T-cell (primary cell): ENCODE results near the gene NANOG. TPM values are rescaled to one million over a fixed set of nuclear protein-coding genes. Genes with fewer than 3 reads are reported as not detected.
"Not testable (repeated sequence)": the region's sequence is repeated elsewhere in the genome, so short reads cannot be mapped to it uniquely, and the experiment has no call there.

ENCODE experiments used
- ATAC-seq, 4 experiments: fragments of 200-7000 bp in 3 of 4; fragments of 150-1000 bp in 1 of 4; cut with Tn5 transposase; replicated peaks in 1 of 4; 1 replicate in 3 of 4; 2 replicates in 1 of 4; pipeline ENCODE4 v1.10.0; 2021; ENCODE audit warnings: moderate library complexity in 3 of 4, mild to moderate bottlenecking in 2 of 4, moderate number of reproducible peaks in 1 of 4
- CTCF ChIA-PET, 2 donors: fragments of 300-600 bp; sonication (Branson Sonifier 250); formaldehyde crosslinking; loops; one replicate each; lab custom pipeline; 2022; ENCODE audit warnings: antibody characterized with exemption in 2 of 2; lab: Charles Lee
- POLR2A ChIA-PET, 2 donors: fragments of 300-600 bp; sonication (Branson Sonifier 250); formaldehyde crosslinking; loops; one replicate each; lab custom pipeline; 2022; ENCODE audit warnings: antibody characterized with exemption in 2 of 2; lab: Charles Lee
- DNase-seq, 35 experiments: peaks; one replicate each; pipeline versions ENCODE4 v3.0.0 to v3.0.0-alpha.2; 2013 to 2023
- H3K27ac ChIP-seq: one replicate; pipeline ENCODE4 v1.5.1; 2013; ENCODE audit warnings: low read length
- H3K27me3 ChIP-seq, 2 experiments: replicated peaks in 1 of 2; 1 replicate in 1 of 2; 2 replicates in 1 of 2; pipeline versions ENCODE4 v1.6.1 to v1.7.0; 2013; ENCODE audit warnings: low read length in 1 of 2, mixed read lengths in 1 of 2; ENCODE audit not compliant: control insufficient read depth in 2 of 2, insufficient read depth in 2 of 2; ENCODE audit errors: extremely low read depth in 1 of 2
- H3K36me3 ChIP-seq, 2 donors: 1 replicate in 1 of 2; 2 replicates in 1 of 2; pipeline versions ENCODE4 v1.6.1 to v1.7.0; 2013; ENCODE audit warnings: low read length in 1 of 2; ENCODE audit not compliant: control insufficient read depth in 2 of 2, insufficient read depth in 1 of 2; ENCODE audit errors: extremely low read depth in 1 of 2
- H3K4me1 ChIP-seq, 2 experiments: 1 replicate in 1 of 2; 2 replicates in 1 of 2; pipeline versions ENCODE4 v1.6.1 to v1.7.0; 2013; ENCODE audit warnings: low read length in 2 of 2, mixed read lengths in 1 of 2; ENCODE audit not compliant: insufficient read depth in 2 of 2, control insufficient read depth in 1 of 2; ENCODE audit errors: extremely low read depth in 1 of 2
- H3K4me3 ChIP-seq, 2 donors: 1 replicate in 1 of 2; 2 replicates in 1 of 2; pipeline versions ENCODE4 v1.5.1 to v1.7.0; 2013; ENCODE audit warnings: mild to moderate bottlenecking in 2 of 2, low read length in 1 of 2, moderate library complexity in 1 of 2; ENCODE audit not compliant: control insufficient read depth in 1 of 2; ENCODE audit errors: extremely low read depth in 1 of 2
- H3K9me3 ChIP-seq: 2 replicates; pipeline ENCODE4 v1.7.0; 2013
- H3K27ac Mint-ChIP-seq, 2 donors: one replicate each; pipeline ENCODE4 v1.8.0; 2020 to 2021; ENCODE audit warnings: mild to moderate bottlenecking in 2 of 2, mixed read lengths in 2 of 2
- H3K27me3 Mint-ChIP-seq, 2 donors: one replicate each; pipeline ENCODE4 v1.8.0; 2021 to 2022; ENCODE audit warnings: mixed read lengths in 2 of 2
- H3K36me3 Mint-ChIP-seq: one replicate; pipeline ENCODE4 v1.8.0; 2021; ENCODE audit warnings: mixed read lengths
- H3K4me1 Mint-ChIP-seq, 3 donors: one replicate each; pipeline ENCODE4 v1.8.0; 2020 to 2022; ENCODE audit warnings: mixed read lengths in 3 of 3, mild to moderate bottlenecking in 1 of 3
- H3K4me3 Mint-ChIP-seq, 3 donors: one replicate each; pipeline ENCODE4 v1.8.0; 2020 to 2022; ENCODE audit warnings: mild to moderate bottlenecking in 3 of 3, mixed read lengths in 3 of 3, moderate library complexity in 3 of 3
- H3K9me3 Mint-ChIP-seq, 3 donors: one replicate each; pipeline ENCODE4 v1.8.0; 2020 to 2022; ENCODE audit warnings: mixed read lengths in 3 of 3
- WGBS: methylation state at CpG from one replicate; pipeline ENCODE4 v1.1.5; 2013; ENCODE audit warnings: missing lambda C conversion rate; ENCODE audit not compliant: insufficient coverage; 5-methylcytosine and 5-hydroxymethylcytosine counted together
- total RNA-seq, 35 experiments: library from RNA in 6 of 35; stranded (reverse) in 6 of 35; fragments of 120-200 nt in 1 of 35; gene quantifications; one replicate each; pipeline versions ENCODE4 v1.2.1 to v1.2.4 and lab custom pipeline; 2013 to 2026

NANOG gene
- total RNA-seq, 5 donors from 2014 or later (not counting 1 experiment from before 2014, with no cell fraction given), result 0.54 to 0.64 (median 0.59) TPM; not detected in 2

DNA sequence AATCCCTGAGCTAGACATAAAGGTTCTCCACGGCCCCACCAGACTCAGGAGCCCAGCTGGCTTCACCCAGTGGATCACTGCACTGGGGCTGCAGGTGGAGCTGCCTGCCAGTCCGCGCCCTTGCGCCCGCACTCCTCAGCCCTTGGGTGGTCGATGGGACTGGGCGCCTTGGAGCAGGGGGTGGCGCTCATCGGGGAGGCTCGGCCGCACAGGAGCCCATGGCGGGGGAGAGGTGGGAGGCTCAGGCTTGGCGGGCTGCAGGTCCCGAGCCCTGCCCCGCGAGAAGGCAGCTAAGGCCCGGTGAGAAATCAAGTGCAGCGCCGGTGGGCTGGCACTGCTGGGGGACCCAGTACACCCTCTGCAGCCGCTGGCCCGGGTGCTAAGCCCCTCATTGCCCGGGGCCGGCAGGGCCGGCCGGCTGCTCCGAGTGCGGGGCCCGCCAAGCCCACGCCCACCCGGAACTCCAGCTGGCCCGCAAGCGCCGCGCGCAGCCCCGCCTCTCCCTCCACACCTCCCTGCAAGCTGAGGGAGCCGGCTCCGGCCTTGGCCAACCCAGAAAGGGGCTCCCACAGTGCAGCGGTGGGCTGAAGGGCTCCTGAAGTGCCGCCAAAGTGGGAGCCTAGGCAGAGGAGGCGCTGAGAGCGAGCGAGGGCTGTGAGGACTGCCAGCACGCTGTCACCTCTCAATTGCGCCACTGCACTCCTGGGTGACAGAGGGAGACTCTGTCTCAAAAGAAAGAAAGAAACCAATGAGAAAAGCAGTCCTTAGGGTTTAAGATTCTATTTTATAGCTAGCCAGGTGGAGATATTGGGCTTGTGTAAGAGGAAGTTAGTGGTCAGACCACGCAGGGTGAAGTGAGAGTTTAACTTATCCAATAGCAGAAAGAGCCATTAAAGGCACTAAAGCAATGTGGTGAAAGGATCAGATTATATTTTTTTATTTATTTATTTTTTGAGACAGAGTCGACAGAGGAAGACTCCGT lies 37.0 kb upstream of the NANOG start:
- peak in 1 of 35 experiments; percentile 11 for DNase-seq
- H3K27ac Mint-ChIP-seq, H3K9me3 Mint-ChIP-seq, ATAC-seq, H3K27ac ChIP-seq, H3K4me3 Mint-ChIP-seq, H3K4me3 ChIP-seq, H3K36me3 ChIP-seq, H3K27me3 ChIP-seq, H3K36me3 Mint-ChIP-seq, H3K27me3 Mint-ChIP-seq, POLR2A ChIA-PET, H3K9me3 ChIP-seq: not testable (repeated sequence)
- CTCF ChIA-PET, result interaction anchor here in 1 of 2 donors (1.0 kb wide), 1 partner anchor 55 kb away, joined by 3 read pairs; no protein-coding TSS in a partner anchor
- H3K4me1 Mint-ChIP-seq, result peaks cover 0 to 11% (median 0%) of the 10 kb centered on the region in 3 donors
- peaks cover 0 to 18% of the 10 kb centered on the region in 2 experiments for H3K4me1 ChIP-seq
- 85% methylated on average over 25 of the region's 48 CpGs for WGBS

DNA sequence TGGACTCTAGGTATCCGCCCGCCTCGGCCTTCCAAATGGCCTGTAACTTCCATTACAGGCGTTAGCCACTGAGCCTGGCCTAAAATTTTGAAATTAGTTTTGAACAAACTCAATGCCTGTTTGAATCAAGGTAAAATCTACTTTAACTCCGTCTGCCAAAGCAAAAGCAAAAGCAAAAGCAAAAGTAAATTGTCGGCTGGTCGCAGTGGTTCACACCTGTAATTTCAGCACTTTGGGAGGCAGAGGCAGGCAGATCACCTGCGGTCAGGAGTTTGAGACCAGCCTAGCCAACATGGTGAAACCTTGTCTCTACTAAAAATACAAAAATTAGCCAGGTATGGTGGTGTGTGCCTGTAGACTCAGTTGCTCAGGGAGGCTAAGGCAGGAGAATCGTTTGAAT lies 33.5 kb upstream of the NANOG start:
- H3K27ac ChIP-seq, result peak overlapping the region; percentile 12
- ATAC-seq, H3K4me3 ChIP-seq: not testable (repeated sequence)

DNA sequence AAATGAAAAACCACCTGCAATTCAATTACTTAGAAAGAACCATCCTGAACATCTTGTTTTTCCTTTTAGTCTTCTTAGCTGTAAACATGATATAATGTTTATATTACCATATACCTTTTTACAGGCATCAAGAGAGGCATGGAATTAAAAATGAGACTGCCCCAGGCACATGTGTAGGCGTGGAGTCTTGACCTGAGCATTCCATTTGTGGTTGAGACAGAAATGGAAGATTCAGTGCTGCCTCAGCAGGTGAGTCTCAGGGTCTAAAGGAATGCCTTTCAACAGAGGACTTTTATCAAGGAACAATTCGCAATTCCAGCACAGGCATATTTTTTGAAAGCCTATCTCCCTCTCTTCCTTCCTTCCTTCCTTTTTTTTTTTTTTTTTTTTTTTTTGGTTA lies 32.2 kb upstream of the NANOG start:
- Mint-ChIP-seq H3K27ac (no peak overlapping the region), H3K4me1 (peaks cover 0 to 11% (median 0%) of the 10 kb centered on the region in 3 donors), H3K36me3 (no peaks in the 10 kb centered on the region), H3K27me3 (no peaks in the 10 kb centered on the region), H3K9me3 (no peaks in the 10 kb centered on the region), H3K4me3 (no peak overlapping the region)
- POLR2A ChIA-PET, result interaction anchor here in 1 of 2 donors (0.7 kb wide), 1 partner anchor 164 kb away, joined by 18 read pairs; no protein-coding TSS in a partner anchor
- ATAC-seq (no peak), DNase-seq (no peak)
- Histone ChIP-seq H3K4me1 (peaks cover 0 to 18% of the 10 kb centered on the region in 2 experiments), H3K36me3 (no peaks in the 10 kb centered on the region), H3K27ac (no peak overlapping the region), H3K27me3 (no peaks in the 10 kb centered on the region), H3K9me3 (no peaks in the 10 kb centered on the region), H3K4me3 (no peak overlapping the region)
- CTCF ChIA-PET, result no interaction called here
- whole genome bisulfite sequencing, result 67% methylated on average over 1 of the region's 2 CpGs

More for the DNA sequence above, 33.5 kb upstream of the NANOG start:
- H3K27me3 ChIP-seq, H3K36me3 Mint-ChIP-seq, H3K36me3 ChIP-seq, H3K9me3 Mint-ChIP-seq, H3K27me3 Mint-ChIP-seq, H3K9me3 ChIP-seq, POLR2A ChIA-PET: not testable (repeated sequence)
- peak overlapping the region in 1 of 3 donors; percentile 24 for H3K4me3 Mint-ChIP-seq
- DNase-seq, result peak in 11 of 35 experiments; percentile 1 to 38 (median 3)
- peaks cover 0 to 11% (median 0%) of the 10 kb centered on the region in 3 donors for H3K4me1 Mint-ChIP-seq
- CTCF ChIA-PET, result interaction anchor here in 1 of 2 donors (0.6 kb wide), 1 partner anchor 1443 kb away, joined by 3 read pairs; no protein-coding TSS in a partner anchor
- 80% methylated on average over 4 of the region's 9 CpGs for WGBS
- H3K27ac Mint-ChIP-seq, result peak overlapping the region in 1 of 2 donors; percentile 39
- H3K4me1 ChIP-seq, result peaks cover 0 to 18% of the 10 kb centered on the region in 2 experiments

DNA sequence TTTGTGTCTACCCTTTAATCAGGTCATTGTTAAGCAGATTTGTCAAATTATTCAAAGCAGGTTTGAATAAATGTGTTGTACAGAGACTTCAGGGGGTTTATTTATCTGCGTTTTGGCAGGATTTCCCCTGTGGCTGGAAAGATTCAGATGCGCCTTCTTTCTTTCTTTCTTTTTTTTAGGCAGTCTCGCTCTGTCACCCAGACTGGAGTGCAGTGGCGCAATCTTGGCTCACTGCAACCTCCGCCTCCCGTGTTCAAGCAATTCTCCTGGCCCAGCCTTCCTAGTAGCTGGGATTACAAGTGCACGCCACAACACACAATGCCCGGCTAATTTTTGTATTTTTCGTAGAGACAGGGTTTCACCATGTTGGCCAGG lies 30.4 kb upstream of the NANOG start:
- H3K27ac ChIP-seq, result no peak overlapping the region
- H3K4me3 Mint-ChIP-seq, result no peak overlapping the region
- ChIA-PET CTCF (no interaction called here), POLR2A (interaction anchor here in 1 of 2 donors (0.7 kb wide), 1 partner anchor 173 kb away, joined by 3 read pairs; no protein-coding TSS in a partner anchor)
- WGBS, result 84% methylated on average over 8 of the region's 9 CpGs
- ATAC-seq (no peak), DNase-seq (no peak)
- H3K4me1 Mint-ChIP-seq, result peaks cover 0 to 7% (median 0%) of the 10 kb centered on the region in 3 donors
- no peaks in the 10 kb centered on the region for H3K27me3 Mint-ChIP-seq
- no peaks in the 10 kb centered on the region for H3K36me3 Mint-ChIP-seq
- no peak overlapping the region for H3K27ac Mint-ChIP-seq
- H3K9me3 Mint-ChIP-seq, result no peaks in the 10 kb centered on the region
- no peak overlapping the region for H3K4me3 ChIP-seq
- H3K27me3 ChIP-seq, result peaks cover 0 to 5% of the 10 kb centered on the region in 2 experiments
- no peaks in the 10 kb centered on the region for H3K36me3 ChIP-seq
- no peaks in the 10 kb centered on the region for H3K9me3 ChIP-seq
- peaks cover 0 to 10% of the 10 kb centered on the region in 2 experiments for H3K4me1 ChIP-seq

DNA sequence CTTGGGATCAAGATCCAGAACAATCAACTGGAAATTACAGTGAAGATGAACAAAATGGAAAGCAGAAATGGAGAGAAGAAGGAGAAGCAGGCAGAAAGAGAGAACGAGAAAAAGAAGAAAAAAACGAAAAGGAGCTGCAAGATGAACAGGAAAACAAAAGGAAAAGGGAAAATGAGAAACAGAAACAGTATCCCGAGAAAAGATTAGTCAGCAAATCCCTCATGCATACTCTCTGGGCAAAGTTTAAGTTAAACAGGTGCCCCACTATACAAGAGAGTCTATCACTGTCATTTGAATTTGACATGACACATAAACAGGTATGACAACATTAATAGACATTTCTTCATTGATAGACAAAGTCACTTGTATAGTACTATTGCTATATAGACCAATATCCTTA lies 19.2 kb upstream of the NANOG start:
- WGBS, result 43% methylated on average over 2 of the region's 3 CpGs
- DNase-seq (no peak), ATAC-seq (no peak)
- H3K27ac ChIP-seq, result no peak overlapping the region
- no peaks in the 10 kb centered on the region for H3K27me3 ChIP-seq
- CTCF ChIA-PET, result interaction anchor here in 1 of 2 donors (1.0 kb wide), 1 partner anchor 16 kb away, joined by 4 read pairs; no protein-coding TSS in a partner anchor
- no peak overlapping the region for H3K27ac Mint-ChIP-seq
- H3K4me3 ChIP-seq, result no peak overlapping the region
- no peaks in the 10 kb centered on the region for H3K4me1 Mint-ChIP-seq
- H3K4me3 Mint-ChIP-seq, result no peak overlapping the region
- POLR2A ChIA-PET, result no interaction called here
- H3K27me3 Mint-ChIP-seq, result peaks cover 3 to 8% of the 10 kb centered on the region in 2 donors
- no peaks in the 10 kb centered on the region for H3K36me3 Mint-ChIP-seq
- no peaks in the 10 kb centered on the region for H3K4me1 ChIP-seq
- H3K9me3 Mint-ChIP-seq, result no peaks in the 10 kb centered on the region
- H3K9me3 ChIP-seq, result no peaks in the 10 kb centered on the region
- no peaks in the 10 kb centered on the region for H3K36me3 ChIP-seq

DNA sequence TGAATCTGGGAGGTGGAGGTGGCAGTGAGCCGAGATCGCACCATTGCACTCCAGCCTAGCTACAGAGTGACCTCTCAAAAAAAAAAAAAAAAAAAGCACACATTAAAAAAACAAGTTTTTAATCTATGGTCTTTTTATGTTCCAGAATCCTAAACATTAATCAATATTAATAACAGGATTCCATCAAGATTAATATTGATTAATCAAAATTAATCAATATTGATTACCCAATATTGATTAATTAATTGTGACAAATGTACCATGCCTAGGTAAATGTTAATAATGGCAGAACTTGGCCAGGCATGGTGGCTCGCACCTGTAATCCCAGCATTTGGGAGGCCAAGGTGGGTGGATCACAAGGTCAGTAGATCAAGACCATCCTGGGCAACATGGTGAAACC lies 7.9 kb upstream of the NANOG start:
- H3K9me3 Mint-ChIP-seq, result no peaks in the 10 kb centered on the region
- no peaks in the 10 kb centered on the region for H3K36me3 ChIP-seq
- no peak for ATAC-seq
- no peaks in the 10 kb centered on the region for H3K4me1 Mint-ChIP-seq
- no peak for DNase-seq
- H3K27me3 ChIP-seq, result peaks cover 0 to 7% of the 10 kb centered on the region in 2 experiments
- POLR2A ChIA-PET, result no interaction called here
- no peaks in the 10 kb centered on the region for H3K4me1 ChIP-seq
- no peaks in the 10 kb centered on the region for H3K27me3 Mint-ChIP-seq
- H3K4me3 ChIP-seq, result no peak overlapping the region
- H3K27ac Mint-ChIP-seq, result no peak overlapping the region
- H3K9me3 ChIP-seq, result no peaks in the 10 kb centered on the region
- no peak overlapping the region for H3K4me3 Mint-ChIP-seq
- H3K27ac ChIP-seq, result no peak overlapping the region
- CTCF ChIA-PET, result no interaction called here
- WGBS, result 100% methylated on average over 1 of the region's 3 CpGs
- H3K36me3 Mint-ChIP-seq, result no peaks in the 10 kb centered on the region
